ENCODE measurements around the gene C10orf88.

DNA sequence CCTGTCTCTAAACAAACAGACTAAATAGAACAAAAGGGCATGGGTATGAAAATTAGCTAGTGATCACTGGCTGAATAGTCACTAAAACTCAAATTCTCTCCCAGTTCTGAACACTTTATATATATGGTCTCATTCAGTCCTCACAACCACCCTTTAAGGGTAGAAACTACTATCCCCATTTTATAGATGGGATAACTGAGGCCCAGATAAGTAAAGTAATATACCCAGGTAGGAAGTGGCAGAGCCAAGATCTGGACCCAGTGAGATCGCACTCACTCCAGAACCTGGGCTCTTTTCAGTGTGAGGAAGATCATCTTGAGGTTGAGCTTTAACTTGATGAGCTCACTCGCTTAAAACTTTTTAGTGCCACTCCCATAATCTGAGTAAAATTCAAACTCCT is 30.7 kb upstream of the C10orf88 start:
- TF ChIP-seq, protein P1, sequence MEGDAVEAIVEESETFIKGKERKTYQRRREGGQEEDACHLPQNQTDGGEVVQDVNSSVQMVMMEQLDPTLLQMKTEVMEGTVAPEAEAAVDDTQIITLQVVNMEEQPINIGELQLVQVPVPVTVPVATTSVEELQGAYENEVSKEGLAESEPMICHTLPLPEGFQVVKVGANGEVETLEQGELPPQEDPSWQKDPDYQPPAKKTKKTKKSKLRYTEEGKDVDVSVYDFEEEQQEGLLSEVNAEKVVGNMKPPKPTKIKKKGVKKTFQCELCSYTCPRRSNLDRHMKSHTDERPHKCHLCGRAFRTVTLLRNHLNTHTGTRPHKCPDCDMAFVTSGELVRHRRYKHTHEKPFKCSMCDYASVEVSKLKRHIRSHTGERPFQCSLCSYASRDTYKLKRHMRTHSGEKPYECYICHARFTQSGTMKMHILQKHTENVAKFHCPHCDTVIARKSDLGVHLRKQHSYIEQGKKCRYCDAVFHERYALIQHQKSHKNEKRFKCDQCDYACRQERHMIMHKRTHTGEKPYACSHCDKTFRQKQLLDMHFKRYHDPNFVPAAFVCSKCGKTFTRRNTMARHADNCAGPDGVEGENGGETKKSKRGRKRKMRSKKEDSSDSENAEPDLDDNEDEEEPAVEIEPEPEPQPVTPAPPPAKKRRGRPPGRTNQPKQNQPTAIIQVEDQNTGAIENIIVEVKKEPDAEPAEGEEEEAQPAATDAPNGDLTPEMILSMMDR (IDR thresholded peaks at IDR 0.05; ENCODE audit: control extremely low read depth in 1 of 3, insufficient read depth in 1 of 3, low read depth in 1 of 3, low read length in 3 of 3), result no peak
- TF ChIP-seq RFX5 (IDR thresholded peaks at IDR 0.05; ENCODE audit: borderline replicate concordance, low read depth, low read length), result no peak
- TF ChIP-seq EGR1 (IDR thresholded peaks at IDR 0.05; ENCODE audit: borderline replicate concordance, low read depth, low read length), result no peak
- no peak for TF ChIP-seq POLR2A (IDR thresholded peaks at IDR 0.05; ENCODE audit: control extremely low read depth in 1 of 2, low read depth in 2 of 2, low read length in 2 of 2)
- TF ChIP-seq EZH2 (IDR thresholded peaks at IDR 0.05; ENCODE audit: low read depth, low read length, severe bottlenecking), result no peak
